SIG-M5 treated with dmso at 0.1 percent for 504 hours (cell line): ENCODE measurements around the gene F8.
"Not testable (repeated sequence)": the region's sequence is repeated elsewhere in the genome, so short reads cannot be mapped to it uniquely, and the experiment has no call there.

Experiments used
- DNase-seq: peaks from one replicate; lab custom pipeline; 2025; ENCODE audit not compliant: unreplicated experiment; lab: John Stamatoyannopoulos, UW

The F8 gene

GRCh38 chrX:154818916-154819770, 203.4 kb downstream of the F8 start:
- DNase-seq: no peak

GRCh38 chrX:154817048-154817618, 205.4 kb downstream of the F8 start:
- not testable (repeated sequence) for DNase-seq

- DNase-seq: not testable (repeated sequence)
These were observed 206.1 kb downstream of the F8 start for GRCh38 chrX:154816326-154816898.

GRCh38 chrX:154815274-154815818, 207.2 kb downstream of the F8 start:
- no peak for DNase-seq

- DNase-seq: no peak
These were observed 208.7 kb downstream of the F8 start for GRCh38 chrX:154813801-154814200.

GRCh38 chrX:154812341-154813101, 210.0 kb downstream of the F8 start:
- no peak for DNase-seq

- no peak for DNase-seq
These were observed 212.4 kb downstream of the F8 start for GRCh38 chrX:154809939-154810665.

- no peak for DNase-seq
These were observed 215.6 kb downstream of the F8 start for GRCh38 chrX:154806837-154807501.

- DNase-seq: peak; percentile 51
These were observed 216.8 kb downstream of the F8 start for GRCh38 chrX:154805696-154806091.

GRCh38 chrX:154804957-154805695, 217.4 kb downstream of the F8 start, which contains the start of gene MPP1:
TSS of gene MPP1 (minus strand) at chrX:154805485. CDS start at chrX:154805373, 112 bp downstream.
- DNase-seq: peak; percentile 73

GRCh38 chrX:154804261-154804956, 218.1 kb downstream of the F8 start:
- no peak for DNase-seq

- DNase-seq: no peak
These were observed 219.6 kb downstream of the F8 start for GRCh38 chrX:154802947-154803346.

GRCh38 chrX:154800478-154801210, 221.9 kb downstream of the F8 start:
- DNase-seq: peak; percentile 74

- DNase-seq: no peak
These were observed 222.8 kb downstream of the F8 start for GRCh38 chrX:154799556-154800348.

GRCh38 chrX:154797006-154797405, 225.5 kb downstream of the F8 start:
- DNase-seq: no peak

GRCh38 chrX:154795016-154795415, 227.5 kb downstream of the F8 start:
- no peak for DNase-seq
